Measurements from ENCODE around the gene STUB1. TPM values are rescaled to one million over a fixed set of nuclear protein-coding genes. Genes with fewer than 3 reads are reported as not detected.
A peak's percentile ranks its signal among the peaks of the same experiment; 100 is the strongest.

STUB1 gene
- total and polyA plus RNA-seq, 10 of the 15 experiments (the other 5 are each of a cell fraction or from before 2014, with no cell fraction given), result 4.2 to 136 (median 67.1) TPM

DNA sequence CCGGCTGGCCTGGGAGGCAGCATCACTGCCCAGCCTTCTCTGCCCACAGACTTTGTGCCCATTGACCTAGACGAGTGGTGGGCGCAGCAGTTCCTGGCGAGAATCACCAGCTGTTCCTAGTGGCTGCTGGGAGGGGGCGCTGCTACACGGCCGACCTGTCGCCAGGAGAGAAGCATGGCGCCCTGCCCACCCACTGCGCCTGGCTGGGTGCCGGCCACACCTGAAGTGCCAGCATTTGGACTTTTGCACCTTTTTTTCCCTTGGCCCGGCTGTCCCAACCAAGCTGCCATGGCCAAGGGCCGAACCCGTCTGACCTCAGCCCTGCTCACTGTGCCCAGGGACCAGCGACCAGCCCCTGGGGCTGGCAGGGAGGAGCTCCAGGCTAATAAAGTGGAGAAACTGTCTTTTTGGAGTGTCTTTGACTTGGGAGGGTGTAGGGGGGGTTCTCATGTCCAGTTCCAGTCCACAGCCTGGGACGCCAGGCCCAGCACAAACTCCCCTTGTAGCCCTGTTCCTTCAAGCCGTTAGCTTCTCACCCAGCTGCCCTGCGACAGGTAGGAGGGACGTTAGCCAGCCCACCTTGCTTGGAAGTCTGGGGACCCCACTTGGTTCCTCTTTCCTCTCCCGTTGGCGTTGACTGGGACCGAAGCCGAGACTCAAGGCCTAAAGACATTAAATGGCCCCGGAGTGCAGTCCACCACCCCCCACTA, 32.0 kb upstream of the STUB1 start:
- Histone ChIP-seq H3K4me1 (ENCODE audit: control insufficient read depth, insufficient read depth, low read length) (peaks cover 9% of the 10 kb centered on the region), H3K9ac (ENCODE audit: control insufficient read depth, insufficient read depth, low read length) (peak overlapping the region; percentile 92), H3K27ac (ENCODE audit: control insufficient read depth, insufficient read depth) (peak overlapping the region; percentile 80), H3K4me2 (ENCODE audit: control insufficient read depth, insufficient read depth) (peak overlapping the region; percentile 95), H3K27me3 (replicated peaks in 1 of 2; ENCODE audit: control insufficient read depth in 2 of 2, insufficient read depth in 2 of 2, low read length in 1 of 2) (no peaks in the 10 kb centered on the region), H4K20me1 (ENCODE audit: control insufficient read depth, insufficient read depth) (no peaks in the 10 kb centered on the region), H3K36me3 (ENCODE audit: control insufficient read depth in 2 of 2, insufficient read depth in 2 of 2, low read length in 1 of 2) (peaks cover 0 to 2% of the 10 kb centered on the region in 2 experiments; a peak in 2 of 4 replicates), H2AFZ (ENCODE audit: control insufficient read depth, low read depth, low read length) (no peak overlapping the region; the same call in 1 of the 2 replicates), H3K9me3 (replicated peaks; ENCODE audit: control insufficient read depth, insufficient read depth, low read length) (no peaks in the 10 kb centered on the region), H3K4me3 (peak overlapping the region; percentile 70), H3K79me2 (ENCODE audit: control insufficient read depth, insufficient read depth, low read length) (peaks cover 24% of the 10 kb centered on the region)
- 1% methylated on average over 24 of the region's 24 CpGs for WGBS (ENCODE audit: insufficient coverage, insufficient replicate concordance, low lambda C conversion rate, missing lambda C conversion rate)
- ChIA-PET CTCF (interaction anchor here (0.6 to 3.1 kb wide), 8 partner anchors 10 to 47 kb away, joined by 3 to 11 read pairs (median 4); partner anchors contain the start of genes JMJD8, METTL26 and RHOT2), POLR2A (interaction anchor here (1.1 to 1.4 kb wide), 2 partner anchors 12 to 32 kb away, joined by 4 read pairs; partner anchors contain the start of genes METTL26 and STUB1), SMC1A (ENCODE audit: uncharacterized antibody, unreplicated experiment) (interaction anchor here (0.8 kb wide), 1 partner anchor 12 kb away, joined by 5 read pairs; the partner anchor contains the start of gene METTL26), RAD21 (ENCODE audit: unreplicated experiment) (interaction anchor here (1.8 to 3.4 kb wide), 2 partner anchors 12 kb away, joined by 7 to 13 read pairs; partner anchors contain the start of gene METTL26)
- intact Hi-C loops (cut with micrococcal nuclease; ENCODE audit: unreplicated experiment), result no loop called here
- no peak for DNase-seq (ENCODE audit: low read depth, low spot score)
- no TSS peak for BruUV-seq (replicated peaks)
- peak; percentile 69 for ATAC-seq
- peak; percentile 87 for FAIRE-seq
- in situ Hi-C loops (cut with MboI), result no loop called here
- no peak; the same call in 1 of the 2 replicates for TF ChIP-seq BACH1 (IDR thresholded peaks at IDR 0.05; ENCODE audit: borderline replicate concordance)
- no peak for TF ChIP-seq STAT3 (IDR thresholded peaks at IDR 0.05; ENCODE audit: low read depth, low read length)
- TF ChIP-seq, protein P1, sequence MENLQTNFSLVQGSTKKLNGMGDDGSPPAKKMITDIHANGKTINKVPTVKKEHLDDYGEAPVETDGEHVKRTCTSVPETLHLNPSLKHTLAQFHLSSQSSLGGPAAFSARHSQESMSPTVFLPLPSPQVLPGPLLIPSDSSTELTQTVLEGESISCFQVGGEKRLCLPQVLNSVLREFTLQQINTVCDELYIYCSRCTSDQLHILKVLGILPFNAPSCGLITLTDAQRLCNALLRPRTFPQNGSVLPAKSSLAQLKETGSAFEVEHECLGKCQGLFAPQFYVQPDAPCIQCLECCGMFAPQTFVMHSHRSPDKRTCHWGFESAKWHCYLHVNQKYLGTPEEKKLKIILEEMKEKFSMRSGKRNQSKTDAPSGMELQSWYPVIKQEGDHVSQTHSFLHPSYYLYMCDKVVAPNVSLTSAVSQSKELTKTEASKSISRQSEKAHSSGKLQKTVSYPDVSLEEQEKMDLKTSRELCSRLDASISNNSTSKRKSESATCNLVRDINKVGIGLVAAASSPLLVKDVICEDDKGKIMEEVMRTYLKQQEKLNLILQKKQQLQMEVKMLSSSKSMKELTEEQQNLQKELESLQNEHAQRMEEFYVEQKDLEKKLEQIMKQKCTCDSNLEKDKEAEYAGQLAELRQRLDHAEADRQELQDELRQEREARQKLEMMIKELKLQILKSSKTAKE (IDR thresholded peaks at IDR 0.05; ENCODE audit: low read depth, poor library complexity, severe bottlenecking), result no peak
- TF ChIP-seq YY1 (IDR thresholded peaks at IDR 0.05; ENCODE audit: low read depth, low read length), result peak; percentile 90
- TF ChIP-seq, protein P2, sequence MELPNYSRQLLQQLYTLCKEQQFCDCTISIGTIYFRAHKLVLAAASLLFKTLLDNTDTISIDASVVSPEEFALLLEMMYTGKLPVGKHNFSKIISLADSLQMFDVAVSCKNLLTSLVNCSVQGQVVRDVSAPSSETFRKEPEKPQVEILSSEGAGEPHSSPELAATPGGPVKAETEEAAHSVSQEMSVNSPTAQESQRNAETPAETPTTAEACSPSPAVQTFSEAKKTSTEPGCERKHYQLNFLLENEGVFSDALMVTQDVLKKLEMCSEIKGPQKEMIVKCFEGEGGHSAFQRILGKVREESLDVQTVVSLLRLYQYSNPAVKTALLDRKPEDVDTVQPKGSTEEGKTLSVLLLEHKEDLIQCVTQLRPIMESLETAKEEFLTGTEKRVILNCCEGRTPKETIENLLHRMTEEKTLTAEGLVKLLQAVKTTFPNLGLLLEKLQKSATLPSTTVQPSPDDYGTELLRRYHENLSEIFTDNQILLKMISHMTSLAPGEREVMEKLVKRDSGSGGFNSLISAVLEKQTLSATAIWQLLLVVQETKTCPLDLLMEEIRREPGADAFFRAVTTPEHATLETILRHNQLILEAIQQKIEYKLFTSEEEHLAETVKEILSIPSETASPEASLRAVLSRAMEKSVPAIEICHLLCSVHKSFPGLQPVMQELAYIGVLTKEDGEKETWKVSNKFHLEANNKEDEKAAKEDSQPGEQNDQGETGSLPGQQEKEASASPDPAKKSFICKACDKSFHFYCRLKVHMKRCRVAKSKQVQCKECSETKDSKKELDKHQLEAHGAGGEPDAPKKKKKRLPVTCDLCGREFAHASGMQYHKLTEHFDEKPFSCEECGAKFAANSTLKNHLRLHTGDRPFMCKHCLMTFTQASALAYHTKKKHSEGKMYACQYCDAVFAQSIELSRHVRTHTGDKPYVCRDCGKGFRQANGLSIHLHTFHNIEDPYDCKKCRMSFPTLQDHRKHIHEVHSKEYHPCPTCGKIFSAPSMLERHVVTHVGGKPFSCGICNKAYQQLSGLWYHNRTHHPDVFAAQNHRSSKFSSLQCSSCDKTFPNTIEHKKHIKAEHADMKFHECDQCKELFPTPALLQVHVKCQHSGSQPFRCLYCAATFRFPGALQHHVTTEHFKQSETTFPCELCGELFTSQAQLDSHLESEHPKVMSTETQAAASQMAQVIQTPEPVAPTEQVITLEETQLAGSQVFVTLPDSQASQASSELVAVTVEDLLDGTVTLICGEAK (IDR thresholded peaks at IDR 0.05; ENCODE audit: borderline replicate concordance), result no peak
- TF ChIP-seq RAD51 (IDR thresholded peaks at IDR 0.05), result no peak
- TF ChIP-seq, protein P3, sequence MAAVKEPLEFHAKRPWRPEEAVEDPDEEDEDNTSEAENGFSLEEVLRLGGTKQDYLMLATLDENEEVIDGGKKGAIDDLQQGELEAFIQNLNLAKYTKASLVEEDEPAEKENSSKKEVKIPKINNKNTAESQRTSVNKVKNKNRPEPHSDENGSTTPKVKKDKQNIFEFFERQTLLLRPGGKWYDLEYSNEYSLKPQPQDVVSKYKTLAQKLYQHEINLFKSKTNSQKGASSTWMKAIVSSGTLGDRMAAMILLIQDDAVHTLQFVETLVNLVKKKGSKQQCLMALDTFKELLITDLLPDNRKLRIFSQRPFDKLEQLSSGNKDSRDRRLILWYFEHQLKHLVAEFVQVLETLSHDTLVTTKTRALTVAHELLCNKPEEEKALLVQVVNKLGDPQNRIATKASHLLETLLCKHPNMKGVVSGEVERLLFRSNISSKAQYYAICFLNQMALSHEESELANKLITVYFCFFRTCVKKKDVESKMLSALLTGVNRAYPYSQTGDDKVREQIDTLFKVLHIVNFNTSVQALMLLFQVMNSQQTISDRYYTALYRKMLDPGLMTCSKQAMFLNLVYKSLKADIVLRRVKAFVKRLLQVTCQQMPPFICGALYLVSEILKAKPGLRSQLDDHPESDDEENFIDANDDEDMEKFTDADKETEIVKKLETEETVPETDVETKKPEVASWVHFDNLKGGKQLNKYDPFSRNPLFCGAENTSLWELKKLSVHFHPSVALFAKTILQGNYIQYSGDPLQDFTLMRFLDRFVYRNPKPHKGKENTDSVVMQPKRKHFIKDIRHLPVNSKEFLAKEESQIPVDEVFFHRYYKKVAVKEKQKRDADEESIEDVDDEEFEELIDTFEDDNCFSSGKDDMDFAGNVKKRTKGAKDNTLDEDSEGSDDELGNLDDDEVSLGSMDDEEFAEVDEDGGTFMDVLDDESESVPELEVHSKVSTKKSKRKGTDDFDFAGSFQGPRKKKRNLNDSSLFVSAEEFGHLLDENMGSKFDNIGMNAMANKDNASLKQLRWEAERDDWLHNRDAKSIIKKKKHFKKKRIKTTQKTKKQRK (IDR thresholded peaks at IDR 0.05; ENCODE audit: low read depth, low read length), result no peak
- TF ChIP-seq, protein P4, sequence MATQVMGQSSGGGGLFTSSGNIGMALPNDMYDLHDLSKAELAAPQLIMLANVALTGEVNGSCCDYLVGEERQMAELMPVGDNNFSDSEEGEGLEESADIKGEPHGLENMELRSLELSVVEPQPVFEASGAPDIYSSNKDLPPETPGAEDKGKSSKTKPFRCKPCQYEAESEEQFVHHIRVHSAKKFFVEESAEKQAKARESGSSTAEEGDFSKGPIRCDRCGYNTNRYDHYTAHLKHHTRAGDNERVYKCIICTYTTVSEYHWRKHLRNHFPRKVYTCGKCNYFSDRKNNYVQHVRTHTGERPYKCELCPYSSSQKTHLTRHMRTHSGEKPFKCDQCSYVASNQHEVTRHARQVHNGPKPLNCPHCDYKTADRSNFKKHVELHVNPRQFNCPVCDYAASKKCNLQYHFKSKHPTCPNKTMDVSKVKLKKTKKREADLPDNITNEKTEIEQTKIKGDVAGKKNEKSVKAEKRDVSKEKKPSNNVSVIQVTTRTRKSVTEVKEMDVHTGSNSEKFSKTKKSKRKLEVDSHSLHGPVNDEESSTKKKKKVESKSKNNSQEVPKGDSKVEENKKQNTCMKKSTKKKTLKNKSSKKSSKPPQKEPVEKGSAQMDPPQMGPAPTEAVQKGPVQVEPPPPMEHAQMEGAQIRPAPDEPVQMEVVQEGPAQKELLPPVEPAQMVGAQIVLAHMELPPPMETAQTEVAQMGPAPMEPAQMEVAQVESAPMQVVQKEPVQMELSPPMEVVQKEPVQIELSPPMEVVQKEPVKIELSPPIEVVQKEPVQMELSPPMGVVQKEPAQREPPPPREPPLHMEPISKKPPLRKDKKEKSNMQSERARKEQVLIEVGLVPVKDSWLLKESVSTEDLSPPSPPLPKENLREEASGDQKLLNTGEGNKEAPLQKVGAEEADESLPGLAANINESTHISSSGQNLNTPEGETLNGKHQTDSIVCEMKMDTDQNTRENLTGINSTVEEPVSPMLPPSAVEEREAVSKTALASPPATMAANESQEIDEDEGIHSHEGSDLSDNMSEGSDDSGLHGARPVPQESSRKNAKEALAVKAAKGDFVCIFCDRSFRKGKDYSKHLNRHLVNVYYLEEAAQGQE (IDR thresholded peaks at IDR 0.05; ENCODE audit: low read depth, low read length), result no peak
